ENCODE measurements around the gene ALX4. TPM values are rescaled to one million over a fixed set of nuclear protein-coding genes. Genes with fewer than 3 reads are reported as not detected.

Gene ALX4
- total and polyA plus RNA-seq, 5 donors from 2014 or later: not detected

DNA sequence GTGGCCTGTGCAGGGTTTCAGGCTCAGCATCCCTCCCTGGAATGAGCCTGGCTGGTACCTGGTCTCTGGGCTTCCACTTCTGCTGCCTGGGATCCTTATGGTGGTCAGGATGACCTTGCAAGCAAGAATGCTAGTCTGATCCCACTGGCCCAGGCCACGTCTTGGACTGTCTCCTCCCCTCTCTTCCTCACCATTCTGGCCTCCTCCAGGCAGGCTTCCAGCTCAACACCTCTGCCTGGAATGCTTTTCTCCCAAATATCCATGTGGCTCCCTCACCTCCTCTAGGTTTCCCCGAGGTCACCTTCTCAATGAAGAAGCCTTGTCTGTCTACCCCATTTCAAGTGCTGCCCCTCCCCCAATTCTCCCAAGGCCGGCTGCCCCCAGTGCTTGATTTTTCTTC, 39.4 kb upstream of the ALX4 start:
- peaks cover 24% of the 10 kb centered on the region for H3K27me3 Mint-ChIP-seq
- peaks cover 0 to 2% (median 0%) of the 10 kb centered on the region in 7 donors for H3K9me3 Mint-ChIP-seq
- no peaks in the 10 kb centered on the region for H3K4me1 ChIP-seq (ENCODE audit: control insufficient read depth, insufficient read depth, low read length, poor library complexity, severe bottlenecking)
- H3K4me3 ChIP-seq (ENCODE audit: low read depth, low read length): no peak overlapping the region
- no peak overlapping the region for H3K27ac ChIP-seq (ENCODE audit: insufficient read depth, low read length, poor library complexity, severe bottlenecking)
- H3K9me3 ChIP-seq (ENCODE audit: control insufficient read depth in 2 of 2, low read length in 2 of 2): no peaks in the 10 kb centered on the region
- peak overlapping the region in 1 of 3 donors; percentile 39 for H3K27ac Mint-ChIP-seq
- peaks cover 3% of the 10 kb centered on the region for H3K27me3 ChIP-seq (ENCODE audit: control insufficient read depth, insufficient read depth, low read length)
- H3K4me1 Mint-ChIP-seq: no peaks in the 10 kb centered on the region
- H3K4me3 Mint-ChIP-seq: no peak overlapping the region
- H3K36me3 ChIP-seq (ENCODE audit: control insufficient read depth, insufficient read depth, low read length): no peaks in the 10 kb centered on the region
- ATAC-seq (ENCODE audit: low read depth in 2 of 2): no peak
- DNase-seq: no peak
- no peaks in the 10 kb centered on the region for H3K36me3 Mint-ChIP-seq

DNA sequence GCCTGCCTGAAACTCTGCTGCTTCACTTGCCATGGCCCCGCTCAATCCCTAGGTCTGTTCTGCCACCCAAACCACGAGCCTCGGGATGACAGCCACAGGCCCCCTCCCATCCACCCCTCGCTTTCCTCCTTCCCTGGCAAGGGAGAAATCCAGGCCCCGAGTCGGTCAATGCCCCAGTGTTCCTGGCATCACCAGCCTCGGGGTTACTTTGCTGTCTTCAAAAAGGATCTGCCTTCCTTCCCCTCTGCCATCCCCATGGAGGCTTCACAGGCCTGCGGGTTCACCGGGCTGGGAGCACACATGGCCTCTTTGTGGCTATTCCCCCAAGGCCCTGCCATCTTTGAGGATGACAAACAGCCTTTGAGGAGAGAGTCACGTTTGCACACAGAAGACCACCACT, 38.8 kb upstream of the ALX4 start:
- peaks cover 3% of the 10 kb centered on the region for H3K27me3 ChIP-seq (ENCODE audit: control insufficient read depth, insufficient read depth, low read length)
- H3K9me3 ChIP-seq (ENCODE audit: control insufficient read depth in 2 of 2, low read length in 2 of 2): no peaks in the 10 kb centered on the region
- Mint-ChIP-seq H3K36me3 (no peaks in the 10 kb centered on the region), H3K9me3 (peaks cover 0 to 2% (median 0%) of the 10 kb centered on the region in 7 donors), H3K27me3 (peaks cover 26% of the 10 kb centered on the region), H3K4me3 (no peak overlapping the region), H3K4me1 (no peaks in the 10 kb centered on the region), H3K27ac (no peak overlapping the region)
- no peak overlapping the region for H3K27ac ChIP-seq (ENCODE audit: insufficient read depth, low read length, poor library complexity, severe bottlenecking)
- no peaks in the 10 kb centered on the region for H3K36me3 ChIP-seq (ENCODE audit: control insufficient read depth, insufficient read depth, low read length)
- H3K4me1 ChIP-seq (ENCODE audit: control insufficient read depth, insufficient read depth, low read length, poor library complexity, severe bottlenecking): no peaks in the 10 kb centered on the region
- H3K4me3 ChIP-seq (ENCODE audit: low read depth, low read length): no peak overlapping the region
- DNase-seq: no peak
- no peak for ATAC-seq (ENCODE audit: low read depth in 2 of 2)

DNA sequence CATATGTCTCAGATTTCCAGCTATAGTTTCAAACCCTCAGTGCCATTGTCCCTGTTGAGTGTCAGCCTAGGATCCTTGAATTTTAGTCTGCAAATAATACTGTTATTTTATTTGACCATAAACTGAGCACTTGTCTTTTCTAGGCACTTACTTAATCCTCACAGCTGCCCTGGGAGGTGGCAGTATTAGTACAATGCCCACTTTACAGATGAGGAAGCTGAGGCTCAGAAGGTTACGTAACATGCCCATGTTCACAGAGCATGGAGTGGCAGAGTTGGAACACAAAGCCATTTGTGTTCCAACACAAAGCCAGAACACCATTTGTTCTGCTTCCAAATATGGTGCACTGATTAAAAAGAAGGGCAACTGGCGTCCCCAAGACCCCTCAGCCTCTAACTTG, 38.2 kb upstream of the ALX4 start:
- DNase-seq (no peak), ATAC-seq (ENCODE audit: low read depth in 2 of 2) (no peak)
- Histone ChIP-seq H3K27me3 (ENCODE audit: control insufficient read depth, insufficient read depth, low read length) (peaks cover 3% of the 10 kb centered on the region), H3K36me3 (ENCODE audit: control insufficient read depth, insufficient read depth, low read length) (no peaks in the 10 kb centered on the region), H3K4me1 (ENCODE audit: control insufficient read depth, insufficient read depth, low read length, poor library complexity, severe bottlenecking) (no peaks in the 10 kb centered on the region), H3K4me3 (ENCODE audit: low read depth, low read length) (no peak overlapping the region), H3K27ac (ENCODE audit: insufficient read depth, low read length, poor library complexity, severe bottlenecking) (no peak overlapping the region), H3K9me3 (ENCODE audit: control insufficient read depth in 2 of 2, low read length in 2 of 2) (no peaks in the 10 kb centered on the region)
- Mint-ChIP-seq H3K4me3 (no peak overlapping the region), H3K4me1 (no peaks in the 10 kb centered on the region), H3K27me3 (peaks cover 27% of the 10 kb centered on the region), H3K36me3 (no peaks in the 10 kb centered on the region), H3K27ac (no peak overlapping the region), H3K9me3 (peaks cover 0 to 2% (median 0%) of the 10 kb centered on the region in 7 donors)

DNA sequence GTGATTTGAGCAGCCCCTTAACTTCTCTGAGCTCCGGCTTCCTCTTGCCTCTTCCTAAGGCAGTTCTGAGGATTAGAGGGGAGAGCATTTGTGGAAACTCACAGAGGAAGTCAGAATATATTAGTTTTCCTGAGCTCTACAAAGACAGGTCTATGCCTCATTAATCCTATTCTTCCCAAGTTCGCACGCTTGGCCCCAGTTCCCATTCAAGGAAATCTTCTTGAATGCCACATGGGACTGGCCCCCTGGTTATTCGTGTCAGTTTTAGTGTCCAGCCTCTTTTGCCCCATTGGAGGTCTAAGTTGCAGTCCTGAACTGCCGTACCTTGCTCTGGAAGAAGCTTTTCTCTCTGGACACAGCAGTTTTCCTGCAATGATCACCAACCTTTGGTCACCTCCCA, 37.6 kb upstream of the ALX4 start:
- Histone ChIP-seq H3K9me3 (ENCODE audit: control insufficient read depth in 2 of 2, low read length in 2 of 2) (no peaks in the 10 kb centered on the region), H3K4me1 (ENCODE audit: control insufficient read depth, insufficient read depth, low read length, poor library complexity, severe bottlenecking) (no peaks in the 10 kb centered on the region), H3K36me3 (ENCODE audit: control insufficient read depth, insufficient read depth, low read length) (no peaks in the 10 kb centered on the region), H3K4me3 (ENCODE audit: low read depth, low read length) (no peak overlapping the region), H3K27me3 (ENCODE audit: control insufficient read depth, insufficient read depth, low read length) (peaks cover 3% of the 10 kb centered on the region), H3K27ac (ENCODE audit: insufficient read depth, low read length, poor library complexity, severe bottlenecking) (no peak overlapping the region)
- H3K36me3 Mint-ChIP-seq: no peaks in the 10 kb centered on the region
- no peak overlapping the region for H3K27ac Mint-ChIP-seq
- DNase-seq (no peak), ATAC-seq (ENCODE audit: low read depth in 2 of 2) (no peak)
- no peak overlapping the region for H3K4me3 Mint-ChIP-seq
- no peaks in the 10 kb centered on the region for H3K4me1 Mint-ChIP-seq
- H3K27me3 Mint-ChIP-seq: peaks cover 27% of the 10 kb centered on the region
- H3K9me3 Mint-ChIP-seq: peaks cover 0 to 2% (median 0%) of the 10 kb centered on the region in 7 donors

DNA sequence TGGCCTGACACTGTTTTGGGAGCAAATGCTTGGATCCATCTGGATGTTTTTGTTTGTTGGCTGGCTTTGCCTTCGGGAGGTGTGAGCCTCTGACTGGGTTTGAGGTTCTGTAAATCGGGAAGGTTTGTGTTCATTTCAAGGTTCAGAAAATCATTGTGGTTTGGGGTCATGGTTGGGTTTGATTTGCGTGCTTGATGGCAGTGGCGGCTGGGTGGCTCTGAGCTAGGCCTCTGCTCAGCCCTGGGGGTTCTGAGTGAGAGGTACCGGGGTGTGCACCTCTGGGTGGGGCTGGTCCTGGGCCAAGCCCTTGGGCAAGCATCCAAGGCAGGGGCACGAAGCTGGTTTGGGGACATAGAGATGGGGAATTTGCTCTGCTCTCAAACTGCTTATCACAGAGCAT, 37.0 kb upstream of the ALX4 start:
- Mint-ChIP-seq H3K9me3 (peaks cover 0 to 2% (median 0%) of the 10 kb centered on the region in 7 donors), H3K27me3 (peaks cover 23% of the 10 kb centered on the region), H3K27ac (no peak overlapping the region), H3K4me1 (no peaks in the 10 kb centered on the region), H3K36me3 (no peaks in the 10 kb centered on the region), H3K4me3 (no peak overlapping the region)
- H3K4me1 ChIP-seq (ENCODE audit: control insufficient read depth, insufficient read depth, low read length, poor library complexity, severe bottlenecking): no peaks in the 10 kb centered on the region
- no peak overlapping the region for H3K27ac ChIP-seq (ENCODE audit: insufficient read depth, low read length, poor library complexity, severe bottlenecking)
- no peak overlapping the region for H3K4me3 ChIP-seq (ENCODE audit: low read depth, low read length)
- ATAC-seq (ENCODE audit: low read depth in 2 of 2): no peak
- H3K36me3 ChIP-seq (ENCODE audit: control insufficient read depth, insufficient read depth, low read length): no peaks in the 10 kb centered on the region
- DNase-seq: no peak
- H3K27me3 ChIP-seq (ENCODE audit: control insufficient read depth, insufficient read depth, low read length): peaks cover 3% of the 10 kb centered on the region
- H3K9me3 ChIP-seq (ENCODE audit: control insufficient read depth in 2 of 2, low read length in 2 of 2): no peaks in the 10 kb centered on the region

DNA sequence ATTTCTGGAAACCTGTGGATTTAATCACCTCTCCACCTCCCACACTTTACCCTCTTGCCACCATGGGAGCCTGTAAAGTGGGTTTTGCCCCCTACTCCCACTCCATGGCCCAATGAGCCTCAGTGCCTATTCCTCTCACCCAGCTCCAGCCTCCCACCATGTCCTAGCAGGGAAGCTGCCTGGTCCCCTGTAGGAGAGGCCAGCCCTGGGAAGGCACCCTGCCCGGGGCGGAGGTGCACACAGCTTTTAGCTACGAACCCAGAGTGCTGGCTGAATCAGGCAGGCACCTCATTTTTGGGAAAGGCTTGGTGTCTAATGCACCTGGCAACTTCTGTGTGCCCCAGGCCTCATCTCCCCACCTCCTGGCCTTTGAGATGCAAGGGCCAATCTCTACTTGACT, 35.8 kb upstream of the ALX4 start:
- no peak overlapping the region for H3K27ac ChIP-seq (ENCODE audit: insufficient read depth, low read length, poor library complexity, severe bottlenecking)
- Mint-ChIP-seq H3K9me3 (peaks cover 0 to 2% (median 0%) of the 10 kb centered on the region in 7 donors), H3K27ac (no peak overlapping the region), H3K4me1 (no peaks in the 10 kb centered on the region), H3K36me3 (no peaks in the 10 kb centered on the region), H3K27me3 (peaks cover 21% of the 10 kb centered on the region), H3K4me3 (no peak overlapping the region)
- H3K4me3 ChIP-seq (ENCODE audit: low read depth, low read length): no peak overlapping the region
- ATAC-seq (ENCODE audit: low read depth in 2 of 2) (no peak), DNase-seq (no peak)
- no peaks in the 10 kb centered on the region for H3K4me1 ChIP-seq (ENCODE audit: control insufficient read depth, insufficient read depth, low read length, poor library complexity, severe bottlenecking)
- H3K27me3 ChIP-seq (ENCODE audit: control insufficient read depth, insufficient read depth, low read length): peaks cover 3% of the 10 kb centered on the region
- no peaks in the 10 kb centered on the region for H3K9me3 ChIP-seq (ENCODE audit: control insufficient read depth in 2 of 2, low read length in 2 of 2)
- no peaks in the 10 kb centered on the region for H3K36me3 ChIP-seq (ENCODE audit: control insufficient read depth, insufficient read depth, low read length)

DNA sequence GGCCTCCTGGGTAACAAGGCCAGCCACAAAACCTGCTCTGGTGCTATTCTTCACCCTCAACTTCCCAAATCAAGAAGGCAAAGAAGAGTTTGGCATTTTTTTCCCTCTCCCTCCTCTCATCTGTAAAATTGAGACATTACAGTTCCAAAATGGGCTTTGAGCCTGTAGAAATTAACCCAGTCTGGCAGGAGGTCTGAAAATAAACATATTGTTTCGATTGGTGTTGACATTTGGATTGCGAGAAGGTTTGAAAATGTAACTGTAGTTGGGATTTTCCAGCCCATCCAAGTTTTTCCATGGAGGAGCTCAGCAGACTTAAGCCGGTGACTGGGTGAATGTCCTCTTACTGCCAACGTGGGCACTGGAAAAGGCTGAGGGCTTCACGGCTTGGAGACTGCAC, 35.0 kb upstream of the ALX4 start:
- Mint-ChIP-seq H3K4me3 (no peak overlapping the region), H3K9me3 (peaks cover 0 to 2% (median 0%) of the 10 kb centered on the region in 7 donors), H3K27me3 (peaks cover 21% of the 10 kb centered on the region), H3K27ac (no peak overlapping the region), H3K36me3 (no peaks in the 10 kb centered on the region), H3K4me1 (no peaks in the 10 kb centered on the region)
- H3K27ac ChIP-seq (ENCODE audit: insufficient read depth, low read length, poor library complexity, severe bottlenecking): no peak overlapping the region
- DNase-seq (no peak), ATAC-seq (ENCODE audit: low read depth in 2 of 2) (no peak)
- H3K36me3 ChIP-seq (ENCODE audit: control insufficient read depth, insufficient read depth, low read length): no peaks in the 10 kb centered on the region
- H3K4me3 ChIP-seq (ENCODE audit: low read depth, low read length): no peak overlapping the region
- H3K4me1 ChIP-seq (ENCODE audit: control insufficient read depth, insufficient read depth, low read length, poor library complexity, severe bottlenecking): no peaks in the 10 kb centered on the region
- H3K9me3 ChIP-seq (ENCODE audit: control insufficient read depth in 2 of 2, low read length in 2 of 2): no peaks in the 10 kb centered on the region
- H3K27me3 ChIP-seq (ENCODE audit: control insufficient read depth, insufficient read depth, low read length): no peaks in the 10 kb centered on the region

DNA sequence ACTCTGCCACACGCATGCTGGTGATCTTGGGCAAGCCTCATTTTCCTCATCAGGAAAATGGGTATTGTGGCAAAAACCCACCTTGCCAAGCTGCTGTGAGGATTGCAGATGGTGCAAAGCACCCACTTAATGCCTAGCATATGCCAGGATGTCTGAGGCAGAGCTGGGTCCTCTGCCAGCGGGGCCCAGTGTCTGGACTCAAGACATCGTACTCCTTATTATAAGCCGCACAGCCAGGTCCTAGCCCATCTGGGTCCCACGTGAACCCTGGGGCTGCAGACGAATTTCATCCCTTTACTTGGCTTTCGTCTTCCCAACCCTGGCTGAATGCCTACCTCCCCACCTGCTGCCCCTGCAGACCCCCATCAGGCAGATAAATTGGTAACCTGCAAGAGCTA, 34.5 kb upstream of the ALX4 start:
- H3K36me3 ChIP-seq (ENCODE audit: control insufficient read depth, insufficient read depth, low read length): no peaks in the 10 kb centered on the region
- H3K4me3 ChIP-seq (ENCODE audit: low read depth, low read length): no peak overlapping the region
- no peak for DNase-seq
- Mint-ChIP-seq H3K27me3 (peaks cover 21% of the 10 kb centered on the region), H3K27ac (no peak overlapping the region), H3K36me3 (no peaks in the 10 kb centered on the region), H3K9me3 (peaks cover 0 to 2% (median 0%) of the 10 kb centered on the region in 7 donors), H3K4me1 (no peaks in the 10 kb centered on the region), H3K4me3 (no peak overlapping the region)
- ATAC-seq (ENCODE audit: low read depth in 2 of 2): no peak
- no peaks in the 10 kb centered on the region for H3K9me3 ChIP-seq (ENCODE audit: control insufficient read depth in 2 of 2, low read length in 2 of 2)
- H3K4me1 ChIP-seq (ENCODE audit: control insufficient read depth, insufficient read depth, low read length, poor library complexity, severe bottlenecking): no peaks in the 10 kb centered on the region
- no peaks in the 10 kb centered on the region for H3K27me3 ChIP-seq (ENCODE audit: control insufficient read depth, insufficient read depth, low read length)
- no peak overlapping the region for H3K27ac ChIP-seq (ENCODE audit: insufficient read depth, low read length, poor library complexity, severe bottlenecking)

Data from CD4-positive, CD25-positive, alpha-beta regulatory T cell (primary cell).